H9 (cell line): ENCODE measurements around the gene POU2F1. TPM values are rescaled to one million over a fixed set of nuclear protein-coding genes. Genes with fewer than 3 reads are reported as not detected.
A peak's percentile ranks its signal among the peaks of the same experiment; 100 is the strongest.

Experiments
- DNase-seq: peaks from one replicate; pipeline ENCODE4 v3.0.0-alpha.2; 2017
- H2AFZ ChIP-seq: one replicate; pipeline ENCODE4 v1.6.1; 2013; ENCODE audit warnings: mild to moderate bottlenecking, low read length, control low read depth, moderate library complexity
- H2AK5ac ChIP-seq: 2 replicates; pipeline ENCODE4 v1.6.1; 2013; ENCODE audit warnings: low read length, control low read depth, mixed read lengths; ENCODE audit not compliant: insufficient read length
- H2BK120ac ChIP-seq: one replicate; pipeline ENCODE4 v1.6.1; 2013; ENCODE audit warnings: low read depth, mild to moderate bottlenecking, low read length, control low read depth, inconsistent platforms; ENCODE audit not compliant: poor library complexity, severe bottlenecking
- H2BK12ac ChIP-seq: 2 replicates; pipeline ENCODE4 v1.6.1; 2013; ENCODE audit warnings: low read length, control low read depth, mixed read lengths, low read depth; ENCODE audit not compliant: insufficient read length
- H2BK15ac ChIP-seq: 2 replicates; pipeline ENCODE4 v1.6.1; 2013; ENCODE audit warnings: low read depth, low read length, control low read depth
- H2BK20ac ChIP-seq: one replicate; pipeline ENCODE4 v1.6.1; 2013; ENCODE audit warnings: low read depth, mild to moderate bottlenecking, low read length, control low read depth, inconsistent platforms; ENCODE audit not compliant: poor library complexity, severe bottlenecking
- H2BK5ac ChIP-seq: 2 replicates; pipeline ENCODE4 v1.6.1; 2013; ENCODE audit warnings: low read length, control low read depth, mixed read lengths; ENCODE audit not compliant: insufficient read length
- H3K14ac ChIP-seq: 2 replicates; pipeline ENCODE4 v1.6.1; 2013; ENCODE audit warnings: low read length, control low read depth; ENCODE audit not compliant: insufficient read depth
- H3K18ac ChIP-seq: 2 replicates; pipeline ENCODE4 v1.6.1; 2013; ENCODE audit warnings: low read depth, mild to moderate bottlenecking, mixed read lengths, low read length, control low read depth; ENCODE audit not compliant: insufficient read length
- H3K23ac ChIP-seq: 2 replicates; pipeline ENCODE4 v1.6.1; 2013; ENCODE audit warnings: low read length, control low read depth, mixed read lengths, low read depth; ENCODE audit not compliant: insufficient read length
- H3K23me2 ChIP-seq: 2 replicates; pipeline ENCODE4 v1.6.1; 2013; ENCODE audit warnings: low read depth, mild to moderate bottlenecking, mixed read lengths, low read length, control low read depth; ENCODE audit not compliant: insufficient read length, poor library complexity, severe bottlenecking
- H3K27ac ChIP-seq: 2 replicates; pipeline ENCODE4 v1.5.1; 2013; ENCODE audit warnings: low read length, control low read depth, mixed read lengths, low read depth; ENCODE audit not compliant: insufficient read length
- H3K27me3 ChIP-seq: 2 replicates; pipeline ENCODE4 v1.6.1; 2013; ENCODE audit warnings: low read length, control low read depth, inconsistent platforms; ENCODE audit not compliant: insufficient read depth
- H3K4ac ChIP-seq: 2 replicates; pipeline ENCODE4 v1.6.1; 2013; ENCODE audit warnings: low read depth, mild to moderate bottlenecking, control low read depth, inconsistent platforms, low read length, moderate library complexity
- H3K4me1 ChIP-seq: 2 replicates; pipeline ENCODE4 v1.6.1; 2013; ENCODE audit warnings: low read length, control low read depth, inconsistent platforms; ENCODE audit not compliant: insufficient read depth
- H3K4me2 ChIP-seq: 2 replicates; pipeline ENCODE4 v1.6.1; 2013; ENCODE audit warnings: low read length, control low read depth, mixed read lengths; ENCODE audit not compliant: insufficient read length, insufficient read depth
- H3K56ac ChIP-seq: 2 replicates; pipeline ENCODE4 v1.6.1; 2013; ENCODE audit warnings: low read depth, mild to moderate bottlenecking, mixed read lengths, low read length, control low read depth; ENCODE audit not compliant: insufficient read length
- H3K79me1 ChIP-seq: 2 replicates; pipeline ENCODE4 v1.6.1; 2013; ENCODE audit warnings: low read depth, mild to moderate bottlenecking, moderate library complexity, low read length, control low read depth, inconsistent platforms; ENCODE audit not compliant: insufficient read depth, poor library complexity, severe bottlenecking
- H3K79me2 ChIP-seq: 2 replicates; pipeline ENCODE4 v1.6.1; 2013; ENCODE audit warnings: low read length, control low read depth, inconsistent platforms; ENCODE audit not compliant: insufficient read depth
- H3K9ac ChIP-seq: 2 replicates; pipeline ENCODE4 v1.6.1; 2013; ENCODE audit warnings: low read length, control low read depth, mixed read lengths; ENCODE audit not compliant: insufficient read length; ENCODE audit errors: extremely low read depth
- H3K9me3 ChIP-seq: one replicate; pipeline ENCODE4 v1.6.1; 2013; ENCODE audit warnings: low read depth, low read length, inconsistent platforms; ENCODE audit not compliant: control insufficient read depth
- H3T11ph ChIP-seq: one replicate; pipeline ENCODE4 v1.6.1; 2013; ENCODE audit warnings: mild to moderate bottlenecking, low read length, control low read depth, inconsistent platforms
- H4K20me1 ChIP-seq: one replicate; pipeline ENCODE4 v1.6.1; 2013; ENCODE audit not compliant: control insufficient read depth, insufficient read length, insufficient read depth
- H4K5ac ChIP-seq: 2 replicates; pipeline ENCODE4 v1.6.1; 2013; ENCODE audit warnings: low read depth, mild to moderate bottlenecking, mixed read lengths, low read length, control low read depth; ENCODE audit not compliant: insufficient read length
- H4K8ac ChIP-seq: replicated peaks from 2 replicates; pipeline ENCODE4 v1.6.1; 2013; ENCODE audit warnings: low read length, control low read depth, mixed read lengths, low read depth; ENCODE audit not compliant: insufficient read length
- H4K91ac ChIP-seq: 2 replicates; pipeline ENCODE4 v1.6.1; 2013; ENCODE audit warnings: low read depth, mild to moderate bottlenecking, moderate library complexity, mixed read lengths, low read length, control low read depth; ENCODE audit not compliant: insufficient read length
- H3K27ac Mint-ChIP-seq, 3 experiments: 2 replicates in 2 of 3; 3 replicates in 1 of 3; pipeline ENCODE4 v1.8.0; 2020 to 2021; ENCODE audit warnings: mixed read lengths in 3 of 3, mild to moderate bottlenecking in 1 of 3, moderate library complexity in 1 of 3
- H3K27me3 Mint-ChIP-seq: 2 replicates; pipeline ENCODE4 v1.8.0; 2021; ENCODE audit warnings: low read depth, mild to moderate bottlenecking, moderate library complexity, mixed read lengths
- H3K36me3 Mint-ChIP-seq, 3 experiments: 2 replicates in 2 of 3; 3 replicates in 1 of 3; pipeline ENCODE4 v1.8.0; 2020 to 2021; ENCODE audit warnings: low read depth in 3 of 3, mixed read lengths in 3 of 3; ENCODE audit not compliant: insufficient read depth in 1 of 3
- H3K4me1 Mint-ChIP-seq, 2 experiments: 2 replicates each; pipeline ENCODE4 v1.8.0; 2020; ENCODE audit warnings: mixed read lengths in 2 of 2
- H3K4me3 Mint-ChIP-seq, 2 experiments: 2 replicates in 1 of 2; 3 replicates in 1 of 2; pipeline ENCODE4 v1.8.0; 2020 to 2021; ENCODE audit warnings: mild to moderate bottlenecking in 2 of 2, mixed read lengths in 2 of 2, moderate library complexity in 1 of 2
- H3K9me3 Mint-ChIP-seq, 2 experiments: 2 replicates in 1 of 2; 3 replicates in 1 of 2; pipeline ENCODE4 v1.8.0; 2020; ENCODE audit warnings: mild to moderate bottlenecking in 2 of 2, mixed read lengths in 2 of 2, moderate library complexity in 1 of 2
- CTCF ChIP-seq: fragments of 200-600 bp; sonication (generic); conservative IDR thresholded peaks from 3 replicates; pipeline ENCODE4 v1.8.0; 2021; ENCODE audit warnings: antibody characterized with exemption, mild to moderate bottlenecking
- WGBS: extraction: QIAGEN DNeasy Blood & Tissue Kit; methylation state at CpG from one replicate; pipeline ENCODE4 v1.1.7; 2013; ENCODE audit warnings: missing lambda C conversion rate, low lambda C conversion rate, mixed read lengths; ENCODE audit not compliant: insufficient read length; ENCODE audit errors: extremely low coverage; 5-methylcytosine and 5-hydroxymethylcytosine counted together
- total RNA-seq: library from RNA; stranded (reverse); gene quantifications from 2 replicates; pipeline ENCODE4 v1.2.1, GENCODE V29; 2021

Gene POU2F1
- total RNA-seq, 1 experiment from 2014 or later, result 62.5 TPM

- no peak for DNase-seq
- Histone ChIP-seq H3T11ph (no peak overlapping the region), H3K9me3 (no peaks in the 10 kb centered on the region), H3K4ac (no peak overlapping the region), H3K27me3 (no peaks in the 10 kb centered on the region), H3K9ac (no peak overlapping the region), H3K79me2 (no peaks in the 10 kb centered on the region; the same call in 1 of the 2 replicates), H3K23ac (no peak overlapping the region), H2AK5ac (no peak overlapping the region), H3K18ac (no peak overlapping the region), H4K8ac (no peak overlapping the region), H3K56ac (no peak overlapping the region), H2BK120ac (no peak overlapping the region), H2BK20ac (no peak overlapping the region), H3K14ac (no peak overlapping the region), H3K27ac (no peak overlapping the region), H4K91ac (no peak overlapping the region), H3K23me2 (no peaks in the 10 kb centered on the region), H4K20me1 (no peaks in the 10 kb centered on the region), H3K4me2 (no peak overlapping the region), H4K5ac (no peak overlapping the region), H2BK5ac (no peak overlapping the region), H2BK12ac (no peak overlapping the region), H2BK15ac (no peak overlapping the region), H3K4me1 (peaks cover 2% of the 10 kb centered on the region; the same call in 1 of the 2 replicates), H3K79me1 (peaks cover 3% of the 10 kb centered on the region), H2AFZ (no peak overlapping the region)
- WGBS, result no CpG with 5 or more reads among the region's 4 CpGs
- no peaks in the 10 kb centered on the region for H3K27me3 Mint-ChIP-seq
- peaks cover 0 to 14% (median 11%) of the 10 kb centered on the region in 3 experiments; a peak in 6 of 7 replicates for H3K36me3 Mint-ChIP-seq
- H3K4me3 Mint-ChIP-seq, result no peak overlapping the region
- H3K4me1 Mint-ChIP-seq, result peaks cover 17 to 30% of the 10 kb centered on the region in 2 experiments
- TF ChIP-seq CTCF, result no peak
- peaks cover 0 to 8% of the 10 kb centered on the region in 2 experiments; a peak in 2 of 5 replicates for H3K9me3 Mint-ChIP-seq
- peak overlapping the region in 2 of 3 experiments; percentile 40 to 41; a peak in 4 of 7 replicates for H3K27ac Mint-ChIP-seq
These were observed 76.8 kb downstream of the POU2F1 start for GRCh38 chr1:167297222-167298214.
